ENCODE measurements around the gene ACOXL. TPM values are rescaled to one million over a fixed set of nuclear protein-coding genes. Genes with fewer than 3 reads are reported as not detected.

Gene ACOXL
- total and polyA plus RNA-seq, 8 donors = 4.7 to 30.3 (median 8.3) TPM

- Histone ChIP-seq H3K27me3 (peaks cover 0 to 4% of the 10 kb centered on the region in 2 donors), H3K27ac (peak overlapping the region in 1 of 2 donors; percentile 57), H3K4me3 (no peak overlapping the region), H3K36me3 (no peaks in the 10 kb centered on the region), H3K9me3 (peaks cover 0 to 3% of the 10 kb centered on the region in 2 donors), H3K4me1 (no peaks in the 10 kb centered on the region)
- DNase-seq = peak in 1 of 4 donors; percentile 24
- peak; percentile 77 for ATAC-seq
- TF ChIP-seq CTCF (IDR thresholded peaks at IDR 0.05) = no peak
- intact Hi-C loops (cut with DNase I) = no loop called here
Observed at GRCh38 chr2:110741491-110741980, 9.2 kb downstream of the ACOXL start.

- no peaks in the 10 kb centered on the region for H3K36me3 ChIP-seq
- H3K4me3 ChIP-seq = no peak overlapping the region
- intact Hi-C loops (cut with DNase I) = no loop called here
- DNase-seq (no peak), ATAC-seq (no peak)
- TF ChIP-seq CTCF (IDR thresholded peaks at IDR 0.05) = no peak
- H3K27me3 ChIP-seq = no peaks in the 10 kb centered on the region
- H3K4me1 ChIP-seq = no peaks in the 10 kb centered on the region
- H3K9me3 ChIP-seq = peaks cover 0 to 3% of the 10 kb centered on the region in 2 donors
- no peak overlapping the region for H3K27ac ChIP-seq
Observed at GRCh38 chr2:110742412-110742811, 10.0 kb downstream of the ACOXL start.

- H3K4me1 ChIP-seq = peaks cover 0 to 8% of the 10 kb centered on the region in 2 donors
- peaks cover 0 to 3% of the 10 kb centered on the region in 2 donors for H3K9me3 ChIP-seq
- no peak overlapping the region for H3K4me3 ChIP-seq
- H3K36me3 ChIP-seq = no peaks in the 10 kb centered on the region
- H3K27ac ChIP-seq = no peak overlapping the region
- DNase-seq (no peak), ATAC-seq (no peak)
- intact Hi-C loops (cut with DNase I) = no loop called here
- peaks cover 0 to 8% of the 10 kb centered on the region in 2 donors for H3K27me3 ChIP-seq
- TF ChIP-seq CTCF (IDR thresholded peaks at IDR 0.05) = no peak
Observed at GRCh38 chr2:110743600-110743999, 11.2 kb downstream of the ACOXL start.

GRCh38 chr2:110744429-110744828 is 12.1 kb downstream of the ACOXL start:
- Histone ChIP-seq H3K4me1 (peaks cover 0 to 8% of the 10 kb centered on the region in 2 donors), H3K4me3 (no peak overlapping the region), H3K9me3 (no peaks in the 10 kb centered on the region), H3K36me3 (no peaks in the 10 kb centered on the region), H3K27ac (no peak overlapping the region), H3K27me3 (peaks cover 0 to 12% of the 10 kb centered on the region in 2 donors)
- no peak for ATAC-seq
- intact Hi-C loops (cut with DNase I) = no loop called here
- TF ChIP-seq CTCF (IDR thresholded peaks at IDR 0.05) = no peak
- DNase-seq = no peak

- no peak for TF ChIP-seq CTCF (IDR thresholded peaks at IDR 0.05)
- intact Hi-C loops (cut with DNase I) = no loop called here
- H3K36me3 ChIP-seq = no peaks in the 10 kb centered on the region
- H3K9me3 ChIP-seq = no peaks in the 10 kb centered on the region
- no peak for DNase-seq
- peaks cover 0 to 8% of the 10 kb centered on the region in 2 donors for H3K4me1 ChIP-seq
- H3K27ac ChIP-seq = no peak overlapping the region
- ATAC-seq = no peak
- H3K4me3 ChIP-seq = no peak overlapping the region
- H3K27me3 ChIP-seq = peaks cover 0 to 12% of the 10 kb centered on the region in 2 donors
Observed at GRCh38 chr2:110745048-110745447, 12.7 kb downstream of the ACOXL start.

Measured in left lung (tissue), 10 donors.